Measurements from ENCODE around the gene PLCB1.

DNA sequence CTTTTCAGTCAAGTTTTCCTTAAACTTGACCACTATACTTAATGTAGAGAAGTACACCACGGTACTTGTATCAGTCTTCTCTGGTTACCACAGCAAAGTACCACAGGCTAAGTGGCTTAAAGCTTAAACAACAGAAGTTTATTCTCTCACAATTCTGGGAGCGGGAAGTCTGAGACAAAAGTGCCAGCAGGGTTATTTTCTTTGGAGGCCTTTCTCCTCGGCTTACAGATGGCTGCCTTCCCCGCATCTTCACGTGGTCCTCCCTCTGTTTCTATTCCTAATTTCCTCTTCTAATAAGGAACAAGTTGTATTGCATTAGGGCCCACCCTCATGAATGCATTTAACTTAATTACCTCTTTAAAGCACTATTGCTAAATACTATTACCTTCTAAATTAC lies 258.0 kb downstream of the PLCB1 start:
- TF ChIP-seq POLR2A (IDR thresholded peaks at IDR 0.05; ENCODE audit: low read depth) = no peak
- TF ChIP-seq, protein P1, sequence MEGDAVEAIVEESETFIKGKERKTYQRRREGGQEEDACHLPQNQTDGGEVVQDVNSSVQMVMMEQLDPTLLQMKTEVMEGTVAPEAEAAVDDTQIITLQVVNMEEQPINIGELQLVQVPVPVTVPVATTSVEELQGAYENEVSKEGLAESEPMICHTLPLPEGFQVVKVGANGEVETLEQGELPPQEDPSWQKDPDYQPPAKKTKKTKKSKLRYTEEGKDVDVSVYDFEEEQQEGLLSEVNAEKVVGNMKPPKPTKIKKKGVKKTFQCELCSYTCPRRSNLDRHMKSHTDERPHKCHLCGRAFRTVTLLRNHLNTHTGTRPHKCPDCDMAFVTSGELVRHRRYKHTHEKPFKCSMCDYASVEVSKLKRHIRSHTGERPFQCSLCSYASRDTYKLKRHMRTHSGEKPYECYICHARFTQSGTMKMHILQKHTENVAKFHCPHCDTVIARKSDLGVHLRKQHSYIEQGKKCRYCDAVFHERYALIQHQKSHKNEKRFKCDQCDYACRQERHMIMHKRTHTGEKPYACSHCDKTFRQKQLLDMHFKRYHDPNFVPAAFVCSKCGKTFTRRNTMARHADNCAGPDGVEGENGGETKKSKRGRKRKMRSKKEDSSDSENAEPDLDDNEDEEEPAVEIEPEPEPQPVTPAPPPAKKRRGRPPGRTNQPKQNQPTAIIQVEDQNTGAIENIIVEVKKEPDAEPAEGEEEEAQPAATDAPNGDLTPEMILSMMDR (IDR thresholded peaks at IDR 0.05) = no peak
- no peak for TF ChIP-seq EP300 (IDR thresholded peaks at IDR 0.05)

All from esophagus muscularis mucosa (tissue), 4 donors.